H9 (cell line): ENCODE data around the gene ECEL1. TPM values are rescaled to one million over a fixed set of nuclear protein-coding genes. Genes with fewer than 3 reads are reported as not detected.
"Not testable (repeated sequence)": the region's sequence is repeated elsewhere in the genome, so short reads cannot be mapped to it uniquely, and the experiment has no call there.

Experiments
- DNase-seq: peaks from one replicate; pipeline ENCODE4 v3.0.0-alpha.2; 2017
- H2AFZ ChIP-seq: one replicate; pipeline ENCODE4 v1.6.1; 2013; ENCODE audit warnings: mild to moderate bottlenecking, low read length, control low read depth, moderate library complexity
- H2AK5ac ChIP-seq: 2 replicates; pipeline ENCODE4 v1.6.1; 2013; ENCODE audit warnings: low read length, control low read depth, mixed read lengths; ENCODE audit not compliant: insufficient read length
- H2BK120ac ChIP-seq: one replicate; pipeline ENCODE4 v1.6.1; 2013; ENCODE audit warnings: low read depth, mild to moderate bottlenecking, low read length, control low read depth, inconsistent platforms; ENCODE audit not compliant: poor library complexity, severe bottlenecking
- H2BK12ac ChIP-seq: 2 replicates; pipeline ENCODE4 v1.6.1; 2013; ENCODE audit warnings: low read length, control low read depth, mixed read lengths, low read depth; ENCODE audit not compliant: insufficient read length
- H2BK15ac ChIP-seq: 2 replicates; pipeline ENCODE4 v1.6.1; 2013; ENCODE audit warnings: low read depth, low read length, control low read depth
- H2BK20ac ChIP-seq: one replicate; pipeline ENCODE4 v1.6.1; 2013; ENCODE audit warnings: low read depth, mild to moderate bottlenecking, low read length, control low read depth, inconsistent platforms; ENCODE audit not compliant: poor library complexity, severe bottlenecking
- H2BK5ac ChIP-seq: 2 replicates; pipeline ENCODE4 v1.6.1; 2013; ENCODE audit warnings: low read length, control low read depth, mixed read lengths; ENCODE audit not compliant: insufficient read length
- H3K14ac ChIP-seq: 2 replicates; pipeline ENCODE4 v1.6.1; 2013; ENCODE audit warnings: low read length, control low read depth; ENCODE audit not compliant: insufficient read depth
- H3K18ac ChIP-seq: 2 replicates; pipeline ENCODE4 v1.6.1; 2013; ENCODE audit warnings: low read depth, mild to moderate bottlenecking, mixed read lengths, low read length, control low read depth; ENCODE audit not compliant: insufficient read length
- H3K23ac ChIP-seq: 2 replicates; pipeline ENCODE4 v1.6.1; 2013; ENCODE audit warnings: low read length, control low read depth, mixed read lengths, low read depth; ENCODE audit not compliant: insufficient read length
- H3K23me2 ChIP-seq: 2 replicates; pipeline ENCODE4 v1.6.1; 2013; ENCODE audit warnings: low read depth, mild to moderate bottlenecking, mixed read lengths, low read length, control low read depth; ENCODE audit not compliant: insufficient read length, poor library complexity, severe bottlenecking
- H3K27ac ChIP-seq: 2 replicates; pipeline ENCODE4 v1.5.1; 2013; ENCODE audit warnings: low read length, control low read depth, mixed read lengths, low read depth; ENCODE audit not compliant: insufficient read length
- H3K27me3 ChIP-seq: 2 replicates; pipeline ENCODE4 v1.6.1; 2013; ENCODE audit warnings: low read length, control low read depth, inconsistent platforms; ENCODE audit not compliant: insufficient read depth
- H3K4ac ChIP-seq: 2 replicates; pipeline ENCODE4 v1.6.1; 2013; ENCODE audit warnings: low read depth, mild to moderate bottlenecking, control low read depth, inconsistent platforms, low read length, moderate library complexity
- H3K4me1 ChIP-seq: 2 replicates; pipeline ENCODE4 v1.6.1; 2013; ENCODE audit warnings: low read length, control low read depth, inconsistent platforms; ENCODE audit not compliant: insufficient read depth
- H3K4me2 ChIP-seq: 2 replicates; pipeline ENCODE4 v1.6.1; 2013; ENCODE audit warnings: low read length, control low read depth, mixed read lengths; ENCODE audit not compliant: insufficient read length, insufficient read depth
- H3K56ac ChIP-seq: 2 replicates; pipeline ENCODE4 v1.6.1; 2013; ENCODE audit warnings: low read depth, mild to moderate bottlenecking, mixed read lengths, low read length, control low read depth; ENCODE audit not compliant: insufficient read length
- H3K79me1 ChIP-seq: 2 replicates; pipeline ENCODE4 v1.6.1; 2013; ENCODE audit warnings: low read depth, mild to moderate bottlenecking, moderate library complexity, low read length, control low read depth, inconsistent platforms; ENCODE audit not compliant: insufficient read depth, poor library complexity, severe bottlenecking
- H3K79me2 ChIP-seq: 2 replicates; pipeline ENCODE4 v1.6.1; 2013; ENCODE audit warnings: low read length, control low read depth, inconsistent platforms; ENCODE audit not compliant: insufficient read depth
- H3K9ac ChIP-seq: 2 replicates; pipeline ENCODE4 v1.6.1; 2013; ENCODE audit warnings: low read length, control low read depth, mixed read lengths; ENCODE audit not compliant: insufficient read length; ENCODE audit errors: extremely low read depth
- H3K9me3 ChIP-seq: one replicate; pipeline ENCODE4 v1.6.1; 2013; ENCODE audit warnings: low read depth, low read length, inconsistent platforms; ENCODE audit not compliant: control insufficient read depth
- H3T11ph ChIP-seq: one replicate; pipeline ENCODE4 v1.6.1; 2013; ENCODE audit warnings: mild to moderate bottlenecking, low read length, control low read depth, inconsistent platforms
- H4K20me1 ChIP-seq: one replicate; pipeline ENCODE4 v1.6.1; 2013; ENCODE audit not compliant: control insufficient read depth, insufficient read length, insufficient read depth
- H4K5ac ChIP-seq: 2 replicates; pipeline ENCODE4 v1.6.1; 2013; ENCODE audit warnings: low read depth, mild to moderate bottlenecking, mixed read lengths, low read length, control low read depth; ENCODE audit not compliant: insufficient read length
- H4K8ac ChIP-seq: replicated peaks from 2 replicates; pipeline ENCODE4 v1.6.1; 2013; ENCODE audit warnings: low read length, control low read depth, mixed read lengths, low read depth; ENCODE audit not compliant: insufficient read length
- H4K91ac ChIP-seq: 2 replicates; pipeline ENCODE4 v1.6.1; 2013; ENCODE audit warnings: low read depth, mild to moderate bottlenecking, moderate library complexity, mixed read lengths, low read length, control low read depth; ENCODE audit not compliant: insufficient read length
- H3K27ac Mint-ChIP-seq, 3 experiments: 2 replicates in 2 of 3; 3 replicates in 1 of 3; pipeline ENCODE4 v1.8.0; 2020 to 2021; ENCODE audit warnings: mixed read lengths in 3 of 3, mild to moderate bottlenecking in 1 of 3, moderate library complexity in 1 of 3
- H3K27me3 Mint-ChIP-seq: 2 replicates; pipeline ENCODE4 v1.8.0; 2021; ENCODE audit warnings: low read depth, mild to moderate bottlenecking, moderate library complexity, mixed read lengths
- H3K36me3 Mint-ChIP-seq, 3 experiments: 2 replicates in 2 of 3; 3 replicates in 1 of 3; pipeline ENCODE4 v1.8.0; 2020 to 2021; ENCODE audit warnings: low read depth in 3 of 3, mixed read lengths in 3 of 3; ENCODE audit not compliant: insufficient read depth in 1 of 3
- H3K4me1 Mint-ChIP-seq, 2 experiments: 2 replicates each; pipeline ENCODE4 v1.8.0; 2020; ENCODE audit warnings: mixed read lengths in 2 of 2
- H3K4me3 Mint-ChIP-seq, 2 experiments: 2 replicates in 1 of 2; 3 replicates in 1 of 2; pipeline ENCODE4 v1.8.0; 2020 to 2021; ENCODE audit warnings: mild to moderate bottlenecking in 2 of 2, mixed read lengths in 2 of 2, moderate library complexity in 1 of 2
- H3K9me3 Mint-ChIP-seq, 2 experiments: 2 replicates in 1 of 2; 3 replicates in 1 of 2; pipeline ENCODE4 v1.8.0; 2020; ENCODE audit warnings: mild to moderate bottlenecking in 2 of 2, mixed read lengths in 2 of 2, moderate library complexity in 1 of 2
- CTCF ChIP-seq: fragments of 200-600 bp; sonication (generic); conservative IDR thresholded peaks from 3 replicates; pipeline ENCODE4 v1.8.0; 2021; ENCODE audit warnings: antibody characterized with exemption, mild to moderate bottlenecking
- WGBS: extraction: QIAGEN DNeasy Blood & Tissue Kit; methylation state at CpG from one replicate; pipeline ENCODE4 v1.1.7; 2013; ENCODE audit warnings: missing lambda C conversion rate, low lambda C conversion rate, mixed read lengths; ENCODE audit not compliant: insufficient read length; ENCODE audit errors: extremely low coverage; 5-methylcytosine and 5-hydroxymethylcytosine counted together
- total RNA-seq: library from RNA; stranded (reverse); gene quantifications from 2 replicates; pipeline ENCODE4 v1.2.1, GENCODE V29; 2021

ECEL1 gene
- total RNA-seq, 1 experiment from 2014 or later = 8.4 TPM

- not testable (repeated sequence) for H4K20me1 ChIP-seq, H4K91ac ChIP-seq, H2AFZ ChIP-seq, H3K27ac Mint-ChIP-seq, H2AK5ac ChIP-seq, H2BK120ac ChIP-seq, H3K4me2 ChIP-seq, H3K9me3 Mint-ChIP-seq, H3K56ac ChIP-seq, H3K27me3 Mint-ChIP-seq, H3T11ph ChIP-seq, H2BK12ac ChIP-seq, H3K9me3 ChIP-seq, H3K18ac ChIP-seq, H3K9ac ChIP-seq, H3K27ac ChIP-seq, H3K4me3 Mint-ChIP-seq, H3K36me3 Mint-ChIP-seq, H4K8ac ChIP-seq, H2BK15ac ChIP-seq, H3K23me2 ChIP-seq, H3K79me2 ChIP-seq, H3K27me3 ChIP-seq, H4K5ac ChIP-seq, H2BK20ac ChIP-seq, H3K4me1 Mint-ChIP-seq, H3K4ac ChIP-seq, H3K4me1 ChIP-seq, H2BK5ac ChIP-seq, H3K14ac ChIP-seq, H3K79me1 ChIP-seq, H3K23ac ChIP-seq
- WGBS = no CpG with 5 or more reads among the region's 9 CpGs
- DNase-seq = peak; percentile 36
- peak; percentile 52 for TF ChIP-seq CTCF
These were observed 41.3 kb downstream of the ECEL1 start for GRCh38 chr2:232446266-232446777.

- H3K4me1 Mint-ChIP-seq, H3K27ac Mint-ChIP-seq, H3K56ac ChIP-seq, H3K14ac ChIP-seq, H2BK15ac ChIP-seq, H2BK5ac ChIP-seq, H2BK12ac ChIP-seq, H3K4me1 ChIP-seq, H3K9me3 ChIP-seq, H3K23me2 ChIP-seq, H2AFZ ChIP-seq, H2BK20ac ChIP-seq, H3K79me1 ChIP-seq, H3K36me3 Mint-ChIP-seq, H3K4me3 Mint-ChIP-seq, H3K23ac ChIP-seq, H3K18ac ChIP-seq, H3K9me3 Mint-ChIP-seq, H3K79me2 ChIP-seq, H4K91ac ChIP-seq, H3K4ac ChIP-seq, H3K4me2 ChIP-seq, H2AK5ac ChIP-seq, H3K27me3 ChIP-seq, H3T11ph ChIP-seq, H4K5ac ChIP-seq, H4K8ac ChIP-seq, H4K20me1 ChIP-seq, H3K9ac ChIP-seq, H2BK120ac ChIP-seq, H3K27ac ChIP-seq: not testable (repeated sequence)
- DNase-seq = peak; percentile 25
- WGBS = no CpG with 5 or more reads among the region's 29 CpGs
- H3K27me3 Mint-ChIP-seq = peaks cover 12% of the 10 kb centered on the region
These were observed 42.3 kb downstream of the ECEL1 start for GRCh38 chr2:232445149-232445885.
